ENCODE data around the gene TCF15.

GRCh38 chr20:655726-656624 lies 45.9 kb upstream of the TCF15 start:
- TF ChIP-seq CBX5 (CRISPR knock-in tag; IDR thresholded peaks at IDR 0.05; ENCODE audit: borderline replicate concordance) (no peak), ZBTB21 (CRISPR knock-in tag; IDR thresholded peaks at IDR 0.05) (no peak), ZNF674 (CRISPR knock-in tag; IDR thresholded peaks at IDR 0.05; ENCODE audit: low read depth) (no peak), ETV6 (CRISPR knock-in tag; conservative IDR thresholded peaks at IDR 0.05) (no peak), MYC (CRISPR knock-in tag; IDR thresholded peaks at IDR 0.05; ENCODE audit: borderline replicate concordance) (no peak), POLR2A (IDR thresholded peaks at IDR 0.05; ENCODE audit: insufficient read depth in 1 of 2, low read depth in 2 of 2, low read length in 2 of 2) (no peak), CTCF (CRISPR knock-in tag; IDR thresholded peaks at IDR 0.05) (no peak), ZNF30 (CRISPR knock-in tag; IDR thresholded peaks at IDR 0.05) (no peak), ELF4 (CRISPR knock-in tag; IDR thresholded peaks at IDR 0.05; ENCODE audit: borderline replicate concordance) (no peak), ESRRA (CRISPR knock-in tag; IDR thresholded peaks at IDR 0.05; ENCODE audit: low read depth) (no peak), ZBTB4 (CRISPR knock-in tag; IDR thresholded peaks at IDR 0.05; ENCODE audit: borderline replicate concordance) (no peak)

Data from HepG2 (cell line).